PC-3 (cell line): ENCODE results near the gene NOS1. TPM values are rescaled to one million over a fixed set of nuclear protein-coding genes. Genes with fewer than 3 reads are reported as not detected.

Experiments used
- ATAC-seq: fragments of 200-7000 bp; cut with Tn5 transposase; 2 replicates; pipeline ENCODE4 v1.9.1; 2020; ENCODE audit warnings: mild to moderate bottlenecking, moderate library complexity
- BruUV-seq: library from RNA; stranded (reverse); fragments of 400-500 nt; replicated peaks from 2 replicates; lab custom pipeline; 2021; lab: Mats Ljungman, UMichigan
- CTCF ChIA-PET: fragments of 300-600 bp; sonication (Branson Sonifier 250); formaldehyde crosslinking; loops from one replicate; lab custom pipeline; 2022; ENCODE audit warnings: antibody characterized with exemption; lab: Charles Lee
- POLR2A ChIA-PET: fragments of 300-600 bp; sonication (Branson Sonifier 250); formaldehyde crosslinking; loops from one replicate; lab custom pipeline; 2022; ENCODE audit warnings: antibody characterized with exemption; ENCODE audit not compliant: unreplicated experiment; lab: Charles Lee
- DNase-seq: peaks from one replicate; pipeline ENCODE4 v3.0.0-alpha.2; 2015
- H2AFZ ChIP-seq: fragments of 300-600 bp; sonication (generic); 2 replicates; pipeline ENCODE4 v1.6.0; 2016; ENCODE audit warnings: antibody characterized with exemption, low read length
- H3F3A ChIP-seq: fragments of 300-600 bp; sonication (generic); one replicate; pipeline ENCODE4 v1.6.0; 2017; ENCODE audit warnings: antibody characterized with exemption, low read length, control low read depth, mild to moderate bottlenecking; ENCODE audit not compliant: unreplicated experiment
- H3K27ac ChIP-seq: fragments of 300-600 bp; sonication (generic); 2 replicates; pipeline ENCODE4 v1.5.1; 2016; ENCODE audit warnings: mild to moderate bottlenecking, low read length
- H3K27me3 ChIP-seq: fragments of 300-600 bp; sonication (generic); 2 replicates; pipeline ENCODE4 v1.6.1; 2016; ENCODE audit warnings: low read length, mixed read lengths
- H3K36me3 ChIP-seq: fragments of 300-600 bp; sonication (generic); 2 replicates; pipeline ENCODE4 v1.6.1; 2016; ENCODE audit warnings: low read depth, mixed run types, low read length, mixed read lengths
- H3K4me1 ChIP-seq: fragments of 300-600 bp; sonication (generic); 2 replicates; pipeline ENCODE4 v1.5.1; 2016; ENCODE audit warnings: low read length; ENCODE audit not compliant: insufficient read depth
- H3K4me2 ChIP-seq: fragments of 300-600 bp; sonication (generic); 2 replicates; pipeline ENCODE4 v1.6.0; 2016; ENCODE audit warnings: low read length
- H3K4me3 ChIP-seq: fragments of 300-600 bp; sonication (generic); 2 replicates; pipeline ENCODE4 v1.5.1; 2016; ENCODE audit warnings: mild to moderate bottlenecking, low read length, mixed read lengths
- H3K79me2 ChIP-seq: fragments of 300-600 bp; sonication (generic); 2 replicates; pipeline ENCODE4 v1.6.1; 2017; ENCODE audit warnings: low read length, mixed read lengths
- H3K9ac ChIP-seq: fragments of 300-600 bp; sonication (generic); 2 replicates; pipeline ENCODE4 v1.6.0; 2016; ENCODE audit warnings: mild to moderate bottlenecking, low read length
- H3K9me2 ChIP-seq: fragments of 300-600 bp; sonication (generic); replicated peaks from 2 replicates; pipeline ENCODE4 v1.6.1; 2016; ENCODE audit warnings: mixed run types, low read length, mixed read lengths
- H3K9me3 ChIP-seq: fragments of 300-600 bp; sonication (generic); 2 replicates; pipeline ENCODE4 v1.6.1; 2016; ENCODE audit warnings: low read length, mixed read lengths
- H4K20me1 ChIP-seq: fragments of 300-600 bp; sonication (generic); 2 replicates; pipeline ENCODE4 v1.6.1; 2016; ENCODE audit warnings: low read length, mixed read lengths
- EZH2 ChIP-seq: fragments of 300-600 bp; sonication (generic); IDR thresholded peaks from one replicate; pipeline ENCODE4 v1.6.1; 2017; ENCODE audit warnings: antibody characterized with exemption, mild to moderate bottlenecking, low read length; ENCODE audit not compliant: unreplicated experiment
- EZH2phosphoT487 ChIP-seq: fragments of 300-600 bp; sonication (generic); IDR thresholded peaks from 2 replicates; pipeline ENCODE4 v1.6.1; 2018; ENCODE audit warnings: mild to moderate bottlenecking, antibody characterized with exemption, low read length, borderline replicate concordance
- intact Hi-C: fragments of 100-400 bp; cut with micrococcal nuclease; formaldehyde crosslinking; loops from 2 replicates; pipeline ENCODE4 v1.9.0; 2023
- total RNA-seq: library from RNA; depleted of rRNA; stranded (reverse); fragments of >200 nt; gene quantifications from 2 replicates; pipeline ENCODE4 v1.2.3, GENCODE V29; 2014
- TF ChIP-seq, protein P1 (sequence below): fragments of 300-600 bp; sonication (generic); conservative IDR thresholded peaks from 2 replicates; pipeline ENCODE4 v1.5.1; 2017; ENCODE audit warnings: antibody characterized with exemption, low read depth, mild to moderate bottlenecking, low read length

Gene NOS1
- total RNA-seq, 1 experiment from 2014 or later: 0.11 TPM

DNA sequence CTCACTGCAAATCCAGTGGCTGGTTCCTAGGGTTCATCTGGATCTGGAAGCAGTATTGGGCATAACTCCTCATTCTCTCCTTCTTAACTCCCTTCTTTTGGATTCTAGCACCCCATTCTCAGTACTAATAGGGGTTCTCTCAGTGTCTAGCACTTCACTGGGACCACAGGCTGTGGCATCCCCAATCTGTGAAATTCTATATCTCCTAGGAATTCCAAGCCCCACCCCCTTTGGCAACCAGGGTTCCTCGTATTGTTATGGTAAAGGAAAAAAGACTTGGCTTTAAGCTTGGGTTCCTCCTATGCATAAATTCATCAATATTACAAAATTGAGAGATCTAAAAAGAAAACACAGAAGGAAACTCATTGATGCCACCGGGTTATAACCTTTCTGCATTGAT lies 126.2 kb downstream of the NOS1 start:
- Histone ChIP-seq H3K27me3 (peaks cover 11% of the 10 kb centered on the region; the same call in 1 of the 2 replicates), H3K36me3 (no peaks in the 10 kb centered on the region), H3K9me2 (no peaks in the 10 kb centered on the region), H3K27ac (no peak overlapping the region), H3K79me2 (no peaks in the 10 kb centered on the region), H3K9me3 (no peaks in the 10 kb centered on the region), H2AFZ (no peak overlapping the region), H4K20me1 (0 out of 2 replicates have a peak, but pooled peaks cover 4% of the 10 kb centered on the region), H3F3A (no peaks in the 10 kb centered on the region), H3K4me2 (no peak overlapping the region), H3K4me1 (no peaks in the 10 kb centered on the region), H3K4me3 (no peak overlapping the region), H3K9ac (no peak overlapping the region)
- no TSS peak for BruUV-seq
- ATAC-seq (no peak), DNase-seq (no peak)
- TF ChIP-seq, protein P1, sequence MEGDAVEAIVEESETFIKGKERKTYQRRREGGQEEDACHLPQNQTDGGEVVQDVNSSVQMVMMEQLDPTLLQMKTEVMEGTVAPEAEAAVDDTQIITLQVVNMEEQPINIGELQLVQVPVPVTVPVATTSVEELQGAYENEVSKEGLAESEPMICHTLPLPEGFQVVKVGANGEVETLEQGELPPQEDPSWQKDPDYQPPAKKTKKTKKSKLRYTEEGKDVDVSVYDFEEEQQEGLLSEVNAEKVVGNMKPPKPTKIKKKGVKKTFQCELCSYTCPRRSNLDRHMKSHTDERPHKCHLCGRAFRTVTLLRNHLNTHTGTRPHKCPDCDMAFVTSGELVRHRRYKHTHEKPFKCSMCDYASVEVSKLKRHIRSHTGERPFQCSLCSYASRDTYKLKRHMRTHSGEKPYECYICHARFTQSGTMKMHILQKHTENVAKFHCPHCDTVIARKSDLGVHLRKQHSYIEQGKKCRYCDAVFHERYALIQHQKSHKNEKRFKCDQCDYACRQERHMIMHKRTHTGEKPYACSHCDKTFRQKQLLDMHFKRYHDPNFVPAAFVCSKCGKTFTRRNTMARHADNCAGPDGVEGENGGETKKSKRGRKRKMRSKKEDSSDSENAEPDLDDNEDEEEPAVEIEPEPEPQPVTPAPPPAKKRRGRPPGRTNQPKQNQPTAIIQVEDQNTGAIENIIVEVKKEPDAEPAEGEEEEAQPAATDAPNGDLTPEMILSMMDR: no peak
- TF ChIP-seq EZH2 (no peak), EZH2phosphoT487 (no peak)
- POLR2A ChIA-PET: no interaction called here
- CTCF ChIA-PET: no interaction called here
- intact Hi-C loops: loop anchor here (5.0 kb wide), 1 partner anchor 107 kb away; no protein-coding TSS in a partner anchor

DNA sequence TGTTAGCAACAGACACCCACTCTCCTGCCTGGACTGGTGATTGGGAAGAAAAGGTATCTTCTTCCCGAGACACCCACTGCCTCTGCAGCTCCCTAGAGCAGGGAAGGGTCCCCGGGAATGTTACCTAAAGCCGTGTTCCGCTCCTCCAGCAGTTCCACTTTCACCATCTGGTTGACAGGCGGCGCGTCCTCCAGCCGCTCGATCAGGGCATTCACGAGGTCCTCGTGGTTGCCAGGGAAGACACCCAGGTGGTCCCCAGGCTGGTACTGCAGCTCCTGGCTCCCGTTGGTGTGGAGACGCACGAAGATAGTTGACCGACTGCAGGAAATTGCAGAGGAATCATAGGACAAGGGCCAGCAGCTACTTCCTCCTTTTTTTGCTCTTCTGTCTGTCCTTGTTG lies 127.0 kb downstream of the NOS1 start:
- POLR2A ChIA-PET: no interaction called here
- no peak overlapping the region for H3K4me3 ChIP-seq
- no peak for TF ChIP-seq EZH2phosphoT487
- TF ChIP-seq, protein P1: no peak
- TF ChIP-seq EZH2: no peak
- H3K9me2 ChIP-seq: no peaks in the 10 kb centered on the region
- ATAC-seq (no peak), DNase-seq (no peak)
- no TSS peak for BruUV-seq
- H3K27me3 ChIP-seq: peaks cover 5% of the 10 kb centered on the region; the same call in 1 of the 2 replicates
- no peak overlapping the region for H2AFZ ChIP-seq
- no peaks in the 10 kb centered on the region for H3K79me2 ChIP-seq
- H3F3A ChIP-seq: no peaks in the 10 kb centered on the region
- H3K27ac ChIP-seq: no peak overlapping the region
- H3K4me2 ChIP-seq: no peak overlapping the region
- no peaks in the 10 kb centered on the region for H3K9me3 ChIP-seq
- no peak overlapping the region for H3K9ac ChIP-seq
- no peaks in the 10 kb centered on the region for H3K36me3 ChIP-seq
- H3K4me1 ChIP-seq: no peaks in the 10 kb centered on the region
- 0 out of 2 replicates have a peak, but pooled peaks cover 4% of the 10 kb centered on the region for H4K20me1 ChIP-seq
- CTCF ChIA-PET: no interaction called here
- intact Hi-C loops: no loop called here

DNA sequence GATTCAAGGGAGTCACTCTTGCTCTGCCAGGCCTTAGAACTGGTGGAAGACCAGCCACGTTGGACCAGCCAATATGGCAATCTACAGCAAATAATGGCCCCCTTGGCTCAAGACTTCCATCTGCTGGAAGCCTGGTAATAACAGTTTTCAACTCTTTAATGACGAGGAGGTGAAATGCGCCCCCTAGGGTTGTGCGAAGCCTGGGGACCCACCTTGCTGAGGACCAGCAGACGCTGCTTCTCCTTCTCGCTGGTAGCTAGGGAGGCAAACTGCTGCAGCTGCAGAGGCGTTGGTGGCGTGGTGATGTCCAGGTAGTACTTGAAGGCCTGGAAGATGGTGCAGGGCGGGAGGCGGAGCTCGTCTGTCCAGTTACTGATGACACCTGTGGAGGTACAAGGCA lies 129.7 kb downstream of the NOS1 start:
- Histone ChIP-seq H3K9me3 (no peaks in the 10 kb centered on the region), H3K36me3 (no peaks in the 10 kb centered on the region), H3K79me2 (no peaks in the 10 kb centered on the region), H3K27ac (no peak overlapping the region), H3K4me1 (peaks cover 3% of the 10 kb centered on the region; the same call in 1 of the 2 replicates), H3F3A (no peaks in the 10 kb centered on the region), H3K9ac (no peak overlapping the region), H3K4me3 (no peak overlapping the region), H3K27me3 (no peaks in the 10 kb centered on the region), H3K4me2 (no peak overlapping the region), H3K9me2 (no peaks in the 10 kb centered on the region), H4K20me1 (no peaks in the 10 kb centered on the region), H2AFZ (no peak overlapping the region)
- DNase-seq: no peak
- TF ChIP-seq EZH2 (no peak), EZH2phosphoT487 (no peak)
- TF ChIP-seq, protein P1: peak; percentile 57; the same call in 1 of the 2 replicates
- POLR2A ChIA-PET: no interaction called here
- no peak for ATAC-seq
- no TSS peak for BruUV-seq
- intact Hi-C loops: no loop called here
- CTCF ChIA-PET: interaction anchor here (0.6 kb wide), 1 partner anchor 10 kb away, joined by 3 read pairs; no protein-coding TSS in a partner anchor
